Activated CD8-positive, alpha-beta memory T cell treated with anti-CD3 and anti-CD28 coated beads, Interleukin-2, amount 50 U/mL, for 1 hour (primary cell): ENCODE measurements around the gene CLEC2D.
"Not testable (repeated sequence)": the region's sequence is repeated elsewhere in the genome, so short reads cannot be mapped to it uniquely, and the experiment has no call there.

Source experiments
- DNase-seq: peaks from one replicate; pipeline ENCODE4 v3.0.0-alpha.2; 2020; ENCODE audit errors: extremely low read depth

The CLEC2D gene

GRCh38 chr12:9729082-9729481 lies 59.6 kb downstream of the CLEC2D start:
- DNase-seq = no peak

GRCh38 chr12:9730011-9730410 lies 60.5 kb downstream of the CLEC2D start:
- DNase-seq = no peak

- no peak for DNase-seq
These were observed 61.1 kb downstream of the CLEC2D start for GRCh38 chr12:9730591-9730990.

- DNase-seq = no peak
These were observed 61.9 kb downstream of the CLEC2D start for GRCh38 chr12:9731393-9731792.

- DNase-seq = no peak
These were observed 62.3 kb downstream of the CLEC2D start for GRCh38 chr12:9731797-9732196.

- DNase-seq = no peak
These were observed 63.5 kb downstream of the CLEC2D start, which contains the start of gene CLECL1 for GRCh38 chr12:9732921-9733461. Gene CLECL1, minus strand, starts transcription at chr12:9733097.

- no peak for DNase-seq
These were observed 66.1 kb downstream of the CLEC2D start for GRCh38 chr12:9735601-9736000.

GRCh38 chr12:9736936-9737705 lies 67.6 kb downstream of the CLEC2D start:
- DNase-seq = no peak

- DNase-seq = not testable (repeated sequence)
These were observed 69.4 kb downstream of the CLEC2D start for GRCh38 chr12:9738905-9739304.

GRCh38 chr12:9739404-9740105 lies 70.0 kb downstream of the CLEC2D start:
- not testable (repeated sequence) for DNase-seq

GRCh38 chr12:9740106-9740750 lies 70.7 kb downstream of the CLEC2D start:
- no peak for DNase-seq

GRCh38 chr12:9741726-9742125 lies 72.2 kb downstream of the CLEC2D start:
- DNase-seq = no peak

GRCh38 chr12:9742661-9743060 lies 73.1 kb downstream of the CLEC2D start:
- DNase-seq = no peak

- no peak for DNase-seq
These were observed 75.7 kb downstream of the CLEC2D start for GRCh38 chr12:9745199-9745598.
